ENCODE measurements around the gene SH3PXD2A. TPM values are rescaled to one million over a fixed set of nuclear protein-coding genes. Genes with fewer than 3 reads are reported as not detected.

SH3PXD2A gene
- total RNA-seq, 2 experiments from 2014 or later = 6.9 to 7.0 TPM

GRCh38 chr10:103693812-103694205 lies 161.6 kb downstream of the SH3PXD2A start:
- no peaks in the 10 kb centered on the region for H3K27me3 ChIP-seq (ENCODE audit: control insufficient read depth in 1 of 2, insufficient read depth in 2 of 2, low read length in 2 of 2)
- H3K4me1 Mint-ChIP-seq (ENCODE audit: low read depth) = peaks cover 23% of the 10 kb centered on the region
- intact Hi-C loops (cut with DNase I, micrococcal nuclease) = no loop called here
- H3K27ac ChIP-seq (ENCODE audit: low read depth in 1 of 2, low read length in 2 of 2) = no peak overlapping the region
- no peak for DNase-seq
- no peaks in the 10 kb centered on the region for H3K9me3 ChIP-seq (ENCODE audit: control insufficient read depth in 1 of 2, insufficient read depth in 1 of 2, low read length in 2 of 2)
- peak overlapping the region; percentile 62 for H3K4me3 ChIP-seq (ENCODE audit: low read length)
- peaks cover 4% of the 10 kb centered on the region for H3K27me3 Mint-ChIP-seq
- ATAC-seq (ENCODE audit: poor library complexity) = no peak
- peak overlapping the region; percentile 88 for H3K4me3 Mint-ChIP-seq
- H3K4me1 ChIP-seq (ENCODE audit: insufficient read depth, low read length) = peaks cover 53% of the 10 kb centered on the region
- CTCF ChIA-PET = interaction anchor here (1.0 kb wide), 1 partner anchor 14 kb away, joined by 3 read pairs; no protein-coding TSS in a partner anchor
- POLR2A ChIA-PET = interaction anchor here (0.8 to 0.9 kb wide), 2 partner anchors 14 to 428 kb away, joined by 3 read pairs; partner anchors contain the start of gene SFR1
- no peaks in the 10 kb centered on the region for H3K9me3 Mint-ChIP-seq
- no peaks in the 10 kb centered on the region for H3K36me3 Mint-ChIP-seq (ENCODE audit: low read depth)
- H3K27ac Mint-ChIP-seq = peak overlapping the region; percentile 58
- TF ChIP-seq, protein P1, sequence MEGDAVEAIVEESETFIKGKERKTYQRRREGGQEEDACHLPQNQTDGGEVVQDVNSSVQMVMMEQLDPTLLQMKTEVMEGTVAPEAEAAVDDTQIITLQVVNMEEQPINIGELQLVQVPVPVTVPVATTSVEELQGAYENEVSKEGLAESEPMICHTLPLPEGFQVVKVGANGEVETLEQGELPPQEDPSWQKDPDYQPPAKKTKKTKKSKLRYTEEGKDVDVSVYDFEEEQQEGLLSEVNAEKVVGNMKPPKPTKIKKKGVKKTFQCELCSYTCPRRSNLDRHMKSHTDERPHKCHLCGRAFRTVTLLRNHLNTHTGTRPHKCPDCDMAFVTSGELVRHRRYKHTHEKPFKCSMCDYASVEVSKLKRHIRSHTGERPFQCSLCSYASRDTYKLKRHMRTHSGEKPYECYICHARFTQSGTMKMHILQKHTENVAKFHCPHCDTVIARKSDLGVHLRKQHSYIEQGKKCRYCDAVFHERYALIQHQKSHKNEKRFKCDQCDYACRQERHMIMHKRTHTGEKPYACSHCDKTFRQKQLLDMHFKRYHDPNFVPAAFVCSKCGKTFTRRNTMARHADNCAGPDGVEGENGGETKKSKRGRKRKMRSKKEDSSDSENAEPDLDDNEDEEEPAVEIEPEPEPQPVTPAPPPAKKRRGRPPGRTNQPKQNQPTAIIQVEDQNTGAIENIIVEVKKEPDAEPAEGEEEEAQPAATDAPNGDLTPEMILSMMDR (IDR thresholded peaks at IDR 0.05) = no peak
- no peaks in the 10 kb centered on the region for H3K36me3 ChIP-seq (ENCODE audit: insufficient read depth, low read length)

- peaks cover 23% of the 10 kb centered on the region for H3K4me1 Mint-ChIP-seq (ENCODE audit: low read depth)
- POLR2A ChIA-PET = interaction anchor here (0.8 to 0.9 kb wide), 2 partner anchors 13 to 429 kb away, joined by 3 read pairs; partner anchors contain the start of gene SFR1
Measured at GRCh38 chr10:103692952-103693811, 162.2 kb downstream of the SH3PXD2A start.

DNA sequence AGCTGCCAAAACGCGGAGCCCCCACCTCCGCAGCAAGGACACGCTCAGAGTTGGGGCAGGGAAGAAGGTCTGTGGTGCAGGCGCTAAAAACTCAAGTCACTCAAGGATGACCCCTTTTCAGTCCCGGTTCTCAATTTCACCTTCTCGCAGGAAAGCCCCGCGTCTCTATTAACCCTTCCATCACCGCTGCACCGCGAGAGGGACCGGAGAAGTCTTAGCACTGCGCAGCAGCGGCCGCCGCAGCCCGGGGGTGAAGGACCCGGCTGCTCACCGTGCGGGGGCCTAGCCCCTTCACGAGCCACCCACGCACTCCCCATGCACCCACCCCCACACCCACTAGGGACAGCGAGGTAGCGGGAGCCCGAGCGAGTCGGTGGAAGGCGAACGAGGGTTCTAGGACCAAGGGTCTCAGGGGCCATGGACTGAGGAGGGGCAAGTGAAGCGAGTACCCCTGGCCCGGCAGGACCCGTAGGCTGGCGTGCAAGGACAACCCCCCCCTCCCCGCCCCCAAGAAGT lies 162.9 kb downstream of the SH3PXD2A start:
- CTCF ChIA-PET = interaction anchor here (1.1 kb wide), 1 partner anchor 150 kb away, joined by 3 read pairs; no protein-coding TSS in a partner anchor
- DNase-seq (peak in 3 of 14 experiments; percentile 13 to 70 (median 59)), ATAC-seq (ENCODE audit: poor library complexity) (no peak)
- H3K27me3 Mint-ChIP-seq = peaks cover 4% of the 10 kb centered on the region
- H3K27ac Mint-ChIP-seq = no peak overlapping the region
- Histone ChIP-seq H3K27me3 (ENCODE audit: control insufficient read depth in 1 of 2, insufficient read depth in 2 of 2, low read length in 2 of 2) (no peaks in the 10 kb centered on the region), H3K36me3 (ENCODE audit: insufficient read depth, low read length) (no peaks in the 10 kb centered on the region), H3K4me3 (ENCODE audit: low read length) (peak overlapping the region; percentile 62), H3K27ac (ENCODE audit: low read depth in 1 of 2, low read length in 2 of 2) (peak overlapping the region in 1 of 2 donors; percentile 22), H3K4me1 (ENCODE audit: insufficient read depth, low read length) (peaks cover 53% of the 10 kb centered on the region), H3K9me3 (ENCODE audit: control insufficient read depth in 1 of 2, insufficient read depth in 1 of 2, low read length in 2 of 2) (no peaks in the 10 kb centered on the region)
- H3K4me3 Mint-ChIP-seq = peak overlapping the region; percentile 40
- TF ChIP-seq, protein P1 (IDR thresholded peaks at IDR 0.05) = no peak
- H3K36me3 Mint-ChIP-seq (ENCODE audit: low read depth) = no peaks in the 10 kb centered on the region
- no peaks in the 10 kb centered on the region for H3K9me3 Mint-ChIP-seq
- POLR2A ChIA-PET = no interaction called here
- intact Hi-C loops (cut with DNase I, micrococcal nuclease) = no loop called here
- H3K4me1 Mint-ChIP-seq (ENCODE audit: low read depth) = peaks cover 23% of the 10 kb centered on the region

More at GRCh38 chr10:103692952-103693811, 162.2 kb downstream of the SH3PXD2A start:
- intact Hi-C loops (cut with DNase I, micrococcal nuclease) = no loop called here
- H3K27ac Mint-ChIP-seq = peak overlapping the region; percentile 58
- peak in 7 of 14 experiments; percentile 20 to 81 (median 48) for DNase-seq
- Histone ChIP-seq H3K27ac (ENCODE audit: low read depth in 1 of 2, low read length in 2 of 2) (no peak overlapping the region), H3K9me3 (ENCODE audit: control insufficient read depth in 1 of 2, insufficient read depth in 1 of 2, low read length in 2 of 2) (no peaks in the 10 kb centered on the region), H3K27me3 (ENCODE audit: control insufficient read depth in 1 of 2, insufficient read depth in 2 of 2, low read length in 2 of 2) (no peaks in the 10 kb centered on the region), H3K4me1 (ENCODE audit: insufficient read depth, low read length) (peaks cover 53% of the 10 kb centered on the region), H3K36me3 (ENCODE audit: insufficient read depth, low read length) (no peaks in the 10 kb centered on the region), H3K4me3 (ENCODE audit: low read length) (peak overlapping the region; percentile 62)
- no peaks in the 10 kb centered on the region for H3K36me3 Mint-ChIP-seq (ENCODE audit: low read depth)
- H3K9me3 Mint-ChIP-seq = no peaks in the 10 kb centered on the region
- CTCF ChIA-PET = interaction anchor here (1.0 kb wide), 1 partner anchor 13 kb away, joined by 3 read pairs; no protein-coding TSS in a partner anchor
- peaks cover 4% of the 10 kb centered on the region for H3K27me3 Mint-ChIP-seq
- peak overlapping the region; percentile 88 for H3K4me3 Mint-ChIP-seq
- TF ChIP-seq, protein P1 (IDR thresholded peaks at IDR 0.05) = no peak
- peak; percentile 48 for ATAC-seq (ENCODE audit: poor library complexity)
